HG03139 (cell line): ENCODE results near the gene DDX50.
A peak's percentile ranks its signal among the peaks of the same experiment; 100 is the strongest.
"Not testable (repeated sequence)": the region's sequence is repeated elsewhere in the genome, so short reads cannot be mapped to it uniquely, and the experiment has no call there.

ENCODE experiments used
- ATAC-seq: cut with Tn5 transposase; IDR thresholded peaks from one replicate; pipeline ENCODE4 v1.9.1; 2021; ENCODE audit not compliant: unreplicated experiment

DDX50 gene

GRCh38 chr10:68979738-68980137 is 78.6 kb downstream of the DDX50 start:
- ATAC-seq: not testable (repeated sequence)

DNA sequence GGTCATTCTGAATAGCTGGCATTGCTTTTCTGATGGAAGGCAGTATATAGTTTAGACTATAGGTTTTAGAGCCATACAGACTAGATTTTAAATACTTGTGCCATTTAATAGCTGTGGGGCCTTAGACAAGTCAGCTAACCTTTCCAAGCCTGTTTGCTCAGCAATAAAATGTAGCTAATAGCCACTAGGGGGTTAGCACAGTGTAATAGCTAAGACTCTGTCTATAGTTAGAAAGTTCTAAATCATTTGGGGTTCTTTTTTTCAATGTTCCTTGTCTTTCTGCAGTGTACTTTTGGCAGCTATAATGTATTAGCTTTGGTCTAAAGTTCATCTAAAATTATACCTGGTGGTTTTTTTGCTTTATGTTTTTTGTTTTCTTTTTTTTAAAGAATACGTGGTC is 80.0 kb downstream of the DDX50 start:
- no peak for ATAC-seq

GRCh38 chr10:68982389-68982788 is 81.3 kb downstream of the DDX50 start:
- ATAC-seq: no peak

DNA sequence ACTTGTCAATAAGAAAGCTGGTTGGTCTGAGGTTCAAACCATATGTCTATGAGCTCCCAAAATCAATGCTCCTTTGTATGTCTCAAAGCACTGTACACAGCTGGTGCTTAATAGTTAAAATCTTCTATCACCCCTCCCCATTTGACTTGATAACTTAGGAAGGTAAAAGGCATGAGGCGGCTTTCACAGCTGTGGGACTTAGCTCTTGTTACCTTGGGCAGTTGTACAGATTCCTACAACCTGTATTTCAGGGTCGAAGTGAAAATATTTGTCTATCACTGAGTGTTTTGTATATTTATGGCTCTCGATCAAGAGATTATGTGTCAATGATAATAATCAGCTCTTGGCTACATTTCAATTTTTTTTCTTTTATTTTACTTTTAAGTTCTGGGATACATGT is 86.5 kb downstream of the DDX50 start:
- no peak for ATAC-seq

DNA sequence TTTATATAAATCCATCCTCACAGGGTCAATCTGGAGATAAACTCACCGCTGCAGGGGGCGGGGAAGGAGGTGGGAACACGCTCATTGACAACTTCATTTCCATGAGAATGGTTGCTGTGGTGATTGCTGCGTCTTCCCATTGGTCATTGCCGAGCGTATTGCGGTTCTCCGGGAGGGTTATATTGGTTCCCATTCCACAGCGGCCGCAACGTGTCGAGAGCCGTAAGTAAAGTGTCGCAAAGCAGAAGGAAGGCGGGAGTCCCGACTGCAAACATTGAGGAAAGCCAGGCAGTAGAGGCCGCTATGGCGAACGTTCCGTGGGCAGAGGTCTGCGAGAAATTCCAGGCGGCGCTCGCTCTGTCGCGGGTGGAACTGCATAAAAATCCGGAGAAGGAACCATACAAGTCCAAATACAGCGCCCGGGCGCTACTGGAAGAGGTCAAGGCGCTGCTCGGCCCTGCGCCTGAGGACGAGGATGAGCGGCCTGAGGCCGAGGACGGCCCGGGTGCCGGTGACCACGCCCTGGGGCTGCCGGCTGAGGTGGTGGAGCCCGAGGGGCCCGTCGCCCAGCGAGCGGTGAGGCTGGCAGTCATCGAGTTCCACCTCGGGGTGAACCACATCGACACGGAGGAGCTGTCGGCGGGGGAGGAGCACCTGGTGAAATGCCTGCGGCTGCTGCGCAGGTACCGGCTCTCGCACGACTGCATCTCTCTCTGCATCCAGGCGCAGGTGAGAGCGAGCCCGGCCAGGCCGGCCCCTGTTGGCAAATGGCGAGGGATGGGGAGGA is 87.6 kb downstream of the DDX50 start, which contains the start of gene KIFBP:
Gene KIFBP, plus strand, starts transcription at position 274 of the 787 bp plus-strand sequence. Its CDS starts 30 bp downstream, at position 304.
- peak; percentile 81 for ATAC-seq

DNA sequence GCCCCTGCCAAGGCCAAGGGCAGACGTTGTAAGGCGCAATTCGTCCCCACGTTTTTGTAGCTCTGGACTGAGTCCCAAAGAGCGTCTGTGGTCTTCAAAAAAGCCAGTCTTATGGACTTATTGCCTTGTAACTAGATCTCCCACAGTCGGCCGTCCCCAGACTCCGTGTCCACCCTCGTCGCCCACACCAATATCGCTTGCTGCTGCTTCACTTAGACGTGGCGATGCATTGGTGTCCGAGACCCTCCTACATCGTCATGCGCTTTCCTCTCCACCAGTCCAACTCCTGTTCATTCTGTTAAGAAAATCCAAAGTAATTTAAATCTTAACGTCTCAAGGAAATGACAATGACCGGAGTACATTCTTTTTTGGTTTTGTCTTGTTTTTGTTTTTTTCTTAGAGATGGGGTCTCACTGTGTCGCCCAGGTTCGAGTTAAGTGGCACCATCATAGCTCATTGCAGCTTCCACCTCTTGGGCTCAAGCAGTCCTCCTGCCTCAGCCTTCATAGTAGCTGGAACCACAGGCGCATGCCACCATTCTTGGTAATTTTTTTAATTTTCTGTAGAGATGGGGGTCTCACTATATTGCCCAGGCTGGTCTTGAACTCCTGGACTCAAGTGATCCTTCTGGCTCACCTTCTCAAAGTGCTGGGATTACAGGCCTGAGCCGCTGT is 88.3 kb downstream of the DDX50 start:
- ATAC-seq: no peak

GRCh38 chr10:68992636-68993440 is 91.7 kb downstream of the DDX50 start:
- ATAC-seq: no peak
